NCI-H2029 (cell line): ENCODE measurements around the gene DOP1B.

Source experiments
- DNase-seq: peaks from one replicate; lab custom pipeline; 2025; lab: John Stamatoyannopoulos, UW

Gene DOP1B

GRCh38 chr21:36205962-36206361, 49.3 kb downstream of the DOP1B start:
- DNase-seq: no peak
